Sigmoid colon (tissue), 7 donors: ENCODE results near the gene PGBD5. TPM values are rescaled to one million over a fixed set of nuclear protein-coding genes. Genes with fewer than 3 reads are reported as not detected.

Source experiments
- DNase-seq: peaks from one replicate; pipeline ENCODE4 v3.0.0-alpha.2; 2019
- H3K27ac ChIP-seq, 4 donors: fragments of 200-600 bp; sonication (generic); one replicate each; pipeline ENCODE4 v1.5.1; 2016 to 2019; ENCODE audit warnings: mild to moderate bottlenecking in 1 of 4
- H3K27me3 ChIP-seq, 3 donors: fragments of 200-600 bp; sonication (generic); one replicate each; pipeline ENCODE4 v1.5.1; 2019; ENCODE audit warnings: mild to moderate bottlenecking in 1 of 3
- H3K36me3 ChIP-seq, 4 donors: fragments of 200-600 bp; sonication (generic); one replicate each; pipeline ENCODE4 v1.5.1; 2016 to 2019
- H3K4me1 ChIP-seq, 4 donors: fragments of 200-600 bp; sonication (generic); one replicate each; pipeline ENCODE4 v1.5.1; 2017 to 2019
- H3K4me3 ChIP-seq, 4 donors: fragments of 200-600 bp; sonication (generic); one replicate each; pipeline ENCODE4 v1.5.1; 2017 to 2019; ENCODE audit warnings: mild to moderate bottlenecking in 2 of 4, moderate library complexity in 1 of 4
- H3K9me3 ChIP-seq, 4 donors: fragments of 200-600 bp in 3 of 4; sonication (generic) in 3 of 4; one replicate each; pipeline versions ENCODE4 v1.5.1 to v1.6.1; 2013 to 2019
- CTCF ChIP-seq, 4 experiments: fragments of 450-650 bp in 3 of 4; fragments of 200-600 bp in 1 of 4; IDR thresholded peaks; one replicate each; pipeline ENCODE4 v1.5.1; 2016 to 2019; ENCODE audit warnings: antibody characterized with exemption in 4 of 4, mild to moderate bottlenecking in 3 of 4, moderate library complexity in 2 of 4
- EP300 ChIP-seq, 4 donors: sonication (generic); formaldehyde crosslinking; IDR thresholded peaks; one replicate each; pipeline ENCODE4 v1.6.1; 2017; ENCODE audit warnings: antibody characterized with exemption in 4 of 4
- POLR2A ChIP-seq, 2 donors: fragments of 450-650 bp; IDR thresholded peaks; one replicate each; pipeline ENCODE4 v1.6.1; 2016; ENCODE audit warnings: antibody characterized with exemption in 2 of 2, mild to moderate bottlenecking in 2 of 2, moderate library complexity in 2 of 2
- POLR2AphosphoS5 ChIP-seq, 4 donors: sonication (generic); formaldehyde crosslinking; IDR thresholded peaks; one replicate each; pipeline ENCODE4 v1.6.1; 2017; ENCODE audit warnings: antibody characterized with exemption in 4 of 4
- WGBS, 2 donors: extraction: QIAGEN DNeasy Blood & Tissue Kit; methylation state at CpG; one replicate each; pipeline ENCODE4 v1.1.7; 2013; 5-methylcytosine and 5-hydroxymethylcytosine counted together
- intact Hi-C: fragments of 100-400 bp; cut with DNase I; formaldehyde crosslinking; loops from one replicate; pipeline ENCODE4 v1.15.1; 2023
- polyA plus RNA-seq, 3 donors: library from polyadenylated mRNA; stranded (reverse); fragments of 200-250 nt; gene quantifications; one replicate each; pipeline ENCODE4 v1.2.3, GENCODE V29; 2013
- total RNA-seq, 4 donors: library from RNA; depleted of rRNA; stranded (reverse); fragments of >200 nt; gene quantifications; one replicate each; pipeline ENCODE4 v1.1.0, GENCODE V29; 2016
- donor health status: healthy with polysubstance abuse.
- donor health status: Bipolar disorder and iron deficiency.
- donor health status: healthy.

PGBD5 gene
- total and polyA plus RNA-seq, 7 donors = under 0.01 to 1.9 (median 1.1) TPM

GRCh38 chr1:230395932-230396331, 30.2 kb downstream of the PGBD5 start:
- WGBS, 2 donors = 76 to 88% methylated on average over 1 of the region's 1 CpG
- H3K4me1 ChIP-seq = no peaks in the 10 kb centered on the region
- DNase-seq = no peak
- H3K9me3 ChIP-seq = no peaks in the 10 kb centered on the region
- no peak overlapping the region for H3K27ac ChIP-seq
- H3K4me3 ChIP-seq = no peak overlapping the region
- intact Hi-C loops = no loop called here
- no peak for TF ChIP-seq POLR2AphosphoS5 (IDR thresholded peaks at IDR 0.05)
- TF ChIP-seq CTCF (IDR thresholded peaks at IDR 0.05) = no peak
- TF ChIP-seq EP300 (IDR thresholded peaks at IDR 0.05) = no peak
- no peak for TF ChIP-seq POLR2A (IDR thresholded peaks at IDR 0.05)
- H3K27me3 ChIP-seq = peaks cover 0 to 17% (median 3%) of the 10 kb centered on the region in 3 donors
- no peaks in the 10 kb centered on the region for H3K36me3 ChIP-seq

- TF ChIP-seq POLR2A (IDR thresholded peaks at IDR 0.05) (no peak), POLR2AphosphoS5 (IDR thresholded peaks at IDR 0.05) (no peak), EP300 (IDR thresholded peaks at IDR 0.05) (no peak), CTCF (IDR thresholded peaks at IDR 0.05) (no peak)
- Histone ChIP-seq H3K27ac (no peak overlapping the region), H3K4me3 (no peak overlapping the region), H3K27me3 (peaks cover 0 to 17% (median 3%) of the 10 kb centered on the region in 3 donors), H3K9me3 (no peaks in the 10 kb centered on the region), H3K4me1 (no peaks in the 10 kb centered on the region), H3K36me3 (no peaks in the 10 kb centered on the region)
- DNase-seq = no peak
- intact Hi-C loops = no loop called here
- 89 to 90% methylated on average over 8 of the region's 8 CpGs for WGBS, 2 donors
These were observed 31.4 kb downstream of the PGBD5 start for GRCh38 chr1:230394741-230395140.

- no peak for DNase-seq
- no peaks in the 10 kb centered on the region for H3K4me1 ChIP-seq
- H3K9me3 ChIP-seq = no peaks in the 10 kb centered on the region
- peaks cover 0 to 17% (median 3%) of the 10 kb centered on the region in 3 donors for H3K27me3 ChIP-seq
- TF ChIP-seq POLR2A (IDR thresholded peaks at IDR 0.05) (no peak), CTCF (IDR thresholded peaks at IDR 0.05) (no peak), EP300 (IDR thresholded peaks at IDR 0.05) (no peak), POLR2AphosphoS5 (IDR thresholded peaks at IDR 0.05) (no peak)
- no peaks in the 10 kb centered on the region for H3K36me3 ChIP-seq
- intact Hi-C loops = no loop called here
- no peak overlapping the region for H3K27ac ChIP-seq
- no peak overlapping the region for H3K4me3 ChIP-seq
- 86 to 90% methylated on average over 7 of the region's 7 CpGs for WGBS, 2 donors
These were observed 32.0 kb downstream of the PGBD5 start for GRCh38 chr1:230394134-230394533.

DNA sequence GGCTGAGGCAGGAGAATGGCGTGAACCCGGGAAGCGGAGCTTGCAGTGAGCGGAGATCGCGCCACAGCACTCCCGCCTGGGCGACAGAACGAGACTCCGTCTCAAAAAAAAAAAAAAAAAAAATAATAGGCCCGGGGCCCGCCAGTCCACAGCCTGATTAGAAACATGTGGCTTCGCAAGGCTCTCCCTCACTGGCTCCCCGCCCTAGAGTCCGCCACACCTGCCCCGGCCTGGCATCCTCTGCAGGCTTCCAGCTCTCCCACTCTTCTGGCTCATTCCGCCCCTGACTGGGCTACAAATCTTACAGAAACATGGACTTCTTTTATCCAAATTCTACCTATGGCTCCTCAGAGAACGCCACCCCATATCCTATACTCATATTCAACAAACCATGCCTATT, 32.4 kb downstream of the PGBD5 start:
- no peak overlapping the region for H3K27ac ChIP-seq
- intact Hi-C loops = no loop called here
- no peaks in the 10 kb centered on the region for H3K4me1 ChIP-seq
- no peaks in the 10 kb centered on the region for H3K36me3 ChIP-seq
- 96% methylated on average over 18 of the region's 18 CpGs for WGBS, 2 donors
- peaks cover 0 to 17% (median 3%) of the 10 kb centered on the region in 3 donors for H3K27me3 ChIP-seq
- H3K9me3 ChIP-seq = no peaks in the 10 kb centered on the region
- no peak for TF ChIP-seq CTCF (IDR thresholded peaks at IDR 0.05)
- TF ChIP-seq POLR2AphosphoS5 (IDR thresholded peaks at IDR 0.05) = no peak
- no peak for TF ChIP-seq POLR2A (IDR thresholded peaks at IDR 0.05)
- no peak for TF ChIP-seq EP300 (IDR thresholded peaks at IDR 0.05)
- no peak overlapping the region for H3K4me3 ChIP-seq
- DNase-seq = no peak

GRCh38 chr1:230392920-230393521, 33.1 kb downstream of the PGBD5 start:
- WGBS, 2 donors = 80 to 86% methylated on average over 9 of the region's 9 CpGs
- Histone ChIP-seq H3K9me3 (no peaks in the 10 kb centered on the region), H3K27me3 (peaks cover 0 to 15% (median 3%) of the 10 kb centered on the region in 3 donors), H3K4me3 (no peak overlapping the region), H3K27ac (no peak overlapping the region), H3K36me3 (no peaks in the 10 kb centered on the region), H3K4me1 (no peaks in the 10 kb centered on the region)
- no peak for DNase-seq
- TF ChIP-seq EP300 (IDR thresholded peaks at IDR 0.05) (no peak), POLR2A (IDR thresholded peaks at IDR 0.05) (no peak), POLR2AphosphoS5 (IDR thresholded peaks at IDR 0.05) (no peak), CTCF (IDR thresholded peaks at IDR 0.05) (no peak)
- intact Hi-C loops = no loop called here
